Effector memory CD4-positive, alpha-beta T cell (primary cell): ENCODE data around the gene CRYGB.
"Not testable (repeated sequence)": the region's sequence is repeated elsewhere in the genome, so short reads cannot be mapped to it uniquely, and the experiment has no call there.

Experiments
- DNase-seq, 3 donors: peaks; one replicate each; pipeline ENCODE4 v3.0.0-alpha.2; 2020
- H3K27ac ChIP-seq: 2 replicates; pipeline ENCODE4 v1.7.0; 2013; ENCODE audit warnings: mild to moderate bottlenecking, low read length, moderate library complexity; ENCODE audit not compliant: insufficient read depth, poor library complexity, severe bottlenecking
- H3K27me3 ChIP-seq: replicated peaks from 2 replicates; pipeline ENCODE4 v1.7.0; 2013; ENCODE audit warnings: mild to moderate bottlenecking, low read length; ENCODE audit not compliant: insufficient read depth, control insufficient read depth, poor library complexity, severe bottlenecking
- H3K36me3 ChIP-seq: 2 replicates; pipeline ENCODE4 v1.7.0; 2013; ENCODE audit warnings: mild to moderate bottlenecking, low read length, moderate library complexity; ENCODE audit not compliant: control insufficient read depth, insufficient read depth
- H3K4me1 ChIP-seq: 2 replicates; pipeline ENCODE4 v1.7.0; 2013; ENCODE audit warnings: low read length, mild to moderate bottlenecking; ENCODE audit not compliant: control insufficient read depth, insufficient read depth, poor library complexity, severe bottlenecking
- H3K4me3 ChIP-seq: 2 replicates; pipeline ENCODE4 v1.7.0; 2013; ENCODE audit warnings: low read length, low read depth, mild to moderate bottlenecking; ENCODE audit not compliant: insufficient read depth, poor library complexity, severe bottlenecking
- H3K9me3 ChIP-seq: 2 replicates; pipeline ENCODE4 v1.7.0; 2013; ENCODE audit warnings: mild to moderate bottlenecking, low read length, moderate library complexity; ENCODE audit not compliant: control insufficient read depth

The CRYGB gene

GRCh38 chr2:208118918-208119317 lies 27.0 kb downstream of the CRYGB start:
- Histone ChIP-seq H3K36me3 (no peaks in the 10 kb centered on the region), H3K4me3 (no peak overlapping the region), H3K27ac (no peak overlapping the region), H3K4me1 (no peaks in the 10 kb centered on the region), H3K27me3 (no peaks in the 10 kb centered on the region), H3K9me3 (no peaks in the 10 kb centered on the region)
- no peak for DNase-seq

DNA sequence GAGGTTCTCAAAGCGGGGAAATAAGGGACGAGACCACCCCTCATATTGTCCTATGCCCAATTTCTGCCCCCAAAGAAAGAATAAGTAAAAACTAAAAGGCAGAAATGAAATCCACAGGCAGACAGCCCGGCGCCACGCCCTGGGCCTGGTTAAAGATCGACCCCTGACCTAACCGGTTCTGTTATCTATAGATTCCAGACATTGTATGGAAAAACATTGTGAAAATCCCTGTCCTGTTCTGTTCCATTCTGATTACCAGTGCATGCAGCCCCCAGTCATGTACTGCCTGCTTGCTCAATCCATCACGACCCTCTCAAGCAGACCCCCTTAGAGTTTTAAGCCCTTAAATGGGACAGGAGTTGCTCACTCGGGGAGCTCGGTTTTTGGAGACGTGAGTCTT lies 28.6 kb downstream of the CRYGB start:
- H3K4me3 ChIP-seq, DNase-seq, H3K27me3 ChIP-seq, H3K4me1 ChIP-seq, H3K27ac ChIP-seq, H3K9me3 ChIP-seq, H3K36me3 ChIP-seq: not testable (repeated sequence)

GRCh38 chr2:208112969-208113368 lies 33.0 kb downstream of the CRYGB start:
- no peak overlapping the region for H3K4me3 ChIP-seq
- no peaks in the 10 kb centered on the region for H3K4me1 ChIP-seq
- H3K36me3 ChIP-seq = no peaks in the 10 kb centered on the region
- DNase-seq = no peak
- H3K27ac ChIP-seq = no peak overlapping the region
- no peaks in the 10 kb centered on the region for H3K9me3 ChIP-seq
- no peaks in the 10 kb centered on the region for H3K27me3 ChIP-seq

DNA sequence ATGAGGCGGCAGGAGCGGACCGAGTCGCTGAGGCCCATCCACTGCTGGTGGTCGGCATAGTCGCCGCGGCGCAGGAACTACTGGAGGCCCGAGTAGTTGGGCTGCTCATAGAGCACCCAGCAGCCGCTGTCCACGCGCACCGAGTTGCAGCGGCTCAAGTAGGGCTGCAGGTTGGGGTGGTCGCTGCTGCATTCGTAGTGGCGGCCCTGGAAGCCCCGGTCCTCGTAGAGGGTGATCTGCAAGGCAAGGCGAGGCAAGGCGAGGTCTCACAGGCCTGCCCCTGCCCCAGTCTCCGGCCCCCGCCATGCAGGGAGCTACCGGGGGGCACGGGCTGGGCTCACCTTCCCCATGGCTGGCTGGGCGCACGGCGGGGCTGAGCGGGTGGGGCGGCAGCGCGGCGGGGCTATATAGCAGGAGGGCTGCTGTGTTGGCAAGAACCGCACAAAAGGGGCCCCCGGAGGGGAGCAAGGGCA lies 33.6 kb downstream of the CRYGB start:
- not testable (repeated sequence) for H3K4me1 ChIP-seq, H3K9me3 ChIP-seq, H3K27me3 ChIP-seq, H3K27ac ChIP-seq, H3K4me3 ChIP-seq, DNase-seq, H3K36me3 ChIP-seq

DNA sequence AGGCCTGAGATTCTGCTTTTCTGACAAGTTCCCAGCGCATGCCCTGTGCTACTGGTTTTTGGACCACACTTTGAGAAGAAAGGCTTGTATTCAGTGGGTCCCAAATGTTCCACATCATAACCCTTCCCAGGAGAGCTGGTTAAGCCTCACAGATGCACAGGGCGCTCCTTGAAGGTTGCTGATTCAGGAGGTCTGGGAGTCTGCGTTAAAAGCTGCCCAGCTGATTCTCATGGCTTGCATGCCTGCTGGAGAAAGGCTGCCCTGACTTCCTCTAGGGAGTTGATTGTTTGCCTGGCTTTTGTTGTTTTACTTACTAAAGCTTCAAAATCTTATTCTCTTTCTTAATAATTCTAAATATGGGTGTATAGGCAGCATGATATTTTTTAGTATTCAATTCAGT lies 42.3 kb downstream of the CRYGB start:
- Histone ChIP-seq H3K4me1 (peaks cover 2% of the 10 kb centered on the region), H3K27ac (no peak overlapping the region), H3K36me3 (no peaks in the 10 kb centered on the region), H3K4me3 (no peak overlapping the region), H3K9me3 (no peaks in the 10 kb centered on the region), H3K27me3 (no peaks in the 10 kb centered on the region)
- no peak for DNase-seq

DNA sequence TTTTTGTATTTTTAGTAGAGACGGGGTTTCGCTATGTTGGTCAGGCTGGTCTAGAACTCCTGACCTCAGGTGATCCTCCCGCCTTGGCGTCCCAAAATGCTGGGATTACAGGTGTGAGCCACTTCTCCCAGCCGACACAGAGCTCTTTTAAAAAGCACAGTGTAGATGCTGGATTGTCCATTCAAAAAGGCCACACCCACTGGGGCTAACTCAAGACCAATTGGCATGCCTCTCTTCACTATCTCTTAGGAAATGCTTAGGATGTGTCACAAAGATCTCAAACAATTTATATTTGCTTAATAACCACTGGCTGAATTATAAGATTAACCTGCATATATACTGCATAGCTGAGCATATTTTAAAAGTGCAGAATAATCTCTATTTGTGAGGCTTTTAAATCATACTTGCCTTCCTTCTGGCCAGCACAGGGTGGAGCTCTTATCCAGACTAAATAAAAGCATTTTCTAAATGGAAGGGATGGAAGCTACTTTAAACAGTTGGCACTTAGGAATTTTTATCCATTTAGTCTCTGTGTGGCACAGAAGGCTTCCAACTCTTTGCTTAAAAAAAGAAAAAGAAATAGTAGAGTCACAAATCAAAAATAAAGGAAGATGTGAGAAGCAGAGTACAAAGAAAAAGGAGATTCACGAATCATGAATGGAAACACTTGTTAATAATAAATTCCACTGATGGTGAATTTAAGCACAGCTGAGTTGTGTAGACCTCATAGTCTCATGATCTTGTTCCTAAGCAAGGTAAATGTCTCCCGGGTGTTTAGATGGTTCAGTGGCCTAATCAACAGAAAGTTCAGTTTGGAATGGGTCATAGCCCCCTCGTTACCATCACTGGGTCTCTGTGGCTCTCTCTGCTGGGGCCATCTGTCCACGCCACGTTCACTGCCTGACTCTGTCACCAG lies 44.0 kb downstream of the CRYGB start:
- Histone ChIP-seq H3K27me3 (no peaks in the 10 kb centered on the region), H3K4me3 (no peak overlapping the region), H3K9me3 (no peaks in the 10 kb centered on the region), H3K27ac (no peak overlapping the region), H3K36me3 (no peaks in the 10 kb centered on the region), H3K4me1 (peaks cover 2% of the 10 kb centered on the region)
- DNase-seq = no peak

- Histone ChIP-seq H3K27ac (no peak overlapping the region), H3K36me3 (no peaks in the 10 kb centered on the region), H3K9me3 (no peaks in the 10 kb centered on the region), H3K4me1 (peaks cover 2% of the 10 kb centered on the region), H3K27me3 (no peaks in the 10 kb centered on the region), H3K4me3 (no peak overlapping the region)
- DNase-seq = no peak
These were observed 46.1 kb downstream of the CRYGB start for GRCh38 chr2:208099682-208100470.

DNA sequence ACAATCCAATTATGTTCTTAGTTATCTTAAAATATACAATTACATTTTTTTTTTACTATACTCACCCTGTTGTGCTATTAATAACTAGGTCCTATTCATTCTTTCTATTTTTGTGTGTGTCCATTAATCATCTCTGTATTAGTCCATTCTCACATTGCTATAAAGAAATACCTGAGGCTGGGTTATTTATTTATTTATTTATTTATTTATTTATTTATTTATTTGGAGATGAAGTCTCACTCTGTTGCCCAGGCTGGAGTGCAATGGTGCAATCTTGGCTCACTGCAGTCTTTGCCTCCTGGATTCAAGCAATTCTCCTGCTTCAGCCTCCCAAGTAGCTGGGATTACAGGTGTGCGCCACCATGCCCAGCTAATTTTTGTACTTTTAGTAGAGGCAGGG lies 47.3 kb downstream of the CRYGB start:
- not testable (repeated sequence) for H3K9me3 ChIP-seq, H3K27ac ChIP-seq, DNase-seq, H3K4me1 ChIP-seq, H3K4me3 ChIP-seq, H3K36me3 ChIP-seq, H3K27me3 ChIP-seq

DNA sequence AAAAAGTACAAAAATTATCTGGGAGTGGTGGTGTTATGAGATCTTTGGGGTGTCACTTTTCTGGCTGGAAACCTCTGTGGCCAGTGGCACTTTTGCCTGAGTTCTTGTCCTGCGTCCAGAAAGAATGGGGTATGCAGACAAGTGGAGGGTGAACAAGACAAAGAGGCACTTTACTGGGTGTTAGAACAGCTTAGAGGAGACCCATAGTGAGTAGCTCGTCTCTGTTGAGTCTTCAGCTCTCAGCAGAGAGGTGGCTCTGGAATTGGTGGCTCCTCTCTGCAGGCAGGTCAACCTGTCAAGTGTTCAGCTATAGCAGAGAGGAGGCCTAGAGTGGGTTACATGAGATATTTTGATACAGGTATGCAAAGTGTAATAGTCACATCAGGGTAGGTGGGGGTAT lies 47.7 kb downstream of the CRYGB start:
- H3K9me3 ChIP-seq = no peaks in the 10 kb centered on the region
- no peak overlapping the region for H3K4me3 ChIP-seq
- peaks cover 2% of the 10 kb centered on the region for H3K4me1 ChIP-seq
- no peaks in the 10 kb centered on the region for H3K27me3 ChIP-seq
- no peak overlapping the region for H3K27ac ChIP-seq
- no peaks in the 10 kb centered on the region for H3K36me3 ChIP-seq
- no peak for DNase-seq

- Histone ChIP-seq H3K27ac (no peak overlapping the region), H3K4me1 (peaks cover 2% of the 10 kb centered on the region), H3K4me3 (no peak overlapping the region), H3K27me3 (no peaks in the 10 kb centered on the region), H3K36me3 (no peaks in the 10 kb centered on the region), H3K9me3 (no peaks in the 10 kb centered on the region)
- DNase-seq = no peak
These were observed 48.2 kb downstream of the CRYGB start for GRCh38 chr2:208097801-208098200.
